ENCODE measurements around the gene DNASE1.
"Not testable (repeated sequence)": the region's sequence is repeated elsewhere in the genome, so short reads cannot be mapped to it uniquely, and the experiment has no call there.

The DNASE1 gene

DNA sequence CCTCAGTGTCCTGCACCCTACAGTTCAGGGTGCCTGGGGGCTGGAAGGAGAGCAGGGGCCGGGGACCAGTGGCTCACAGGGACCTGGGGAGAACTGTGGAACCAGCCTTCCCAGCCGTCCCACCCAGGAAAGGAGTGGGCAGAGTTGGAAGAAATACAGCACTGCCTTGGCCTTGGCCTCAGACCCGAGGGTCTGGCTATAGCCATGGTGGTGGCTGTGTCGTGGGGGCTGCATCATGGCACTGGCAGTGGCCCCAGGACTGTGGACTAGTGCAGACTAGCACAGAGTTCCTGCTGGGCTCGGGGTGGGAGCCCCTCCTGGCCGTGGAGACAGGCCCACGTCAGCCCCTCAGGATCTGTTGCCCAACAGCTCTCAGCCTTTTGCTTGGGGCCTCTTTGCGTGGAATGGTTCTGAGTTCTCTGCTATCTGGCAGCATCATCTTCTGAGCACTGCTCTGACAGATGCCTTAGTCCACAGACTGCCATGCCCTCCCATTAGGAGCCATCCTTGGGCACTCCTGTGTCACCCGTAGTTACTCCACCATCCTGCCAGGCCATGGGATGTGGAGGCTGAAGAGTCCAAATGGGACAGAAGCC, 12.6 kb upstream of the DNASE1 start:
- no peak for DNase-seq (ENCODE audit: low spot score)

DNA sequence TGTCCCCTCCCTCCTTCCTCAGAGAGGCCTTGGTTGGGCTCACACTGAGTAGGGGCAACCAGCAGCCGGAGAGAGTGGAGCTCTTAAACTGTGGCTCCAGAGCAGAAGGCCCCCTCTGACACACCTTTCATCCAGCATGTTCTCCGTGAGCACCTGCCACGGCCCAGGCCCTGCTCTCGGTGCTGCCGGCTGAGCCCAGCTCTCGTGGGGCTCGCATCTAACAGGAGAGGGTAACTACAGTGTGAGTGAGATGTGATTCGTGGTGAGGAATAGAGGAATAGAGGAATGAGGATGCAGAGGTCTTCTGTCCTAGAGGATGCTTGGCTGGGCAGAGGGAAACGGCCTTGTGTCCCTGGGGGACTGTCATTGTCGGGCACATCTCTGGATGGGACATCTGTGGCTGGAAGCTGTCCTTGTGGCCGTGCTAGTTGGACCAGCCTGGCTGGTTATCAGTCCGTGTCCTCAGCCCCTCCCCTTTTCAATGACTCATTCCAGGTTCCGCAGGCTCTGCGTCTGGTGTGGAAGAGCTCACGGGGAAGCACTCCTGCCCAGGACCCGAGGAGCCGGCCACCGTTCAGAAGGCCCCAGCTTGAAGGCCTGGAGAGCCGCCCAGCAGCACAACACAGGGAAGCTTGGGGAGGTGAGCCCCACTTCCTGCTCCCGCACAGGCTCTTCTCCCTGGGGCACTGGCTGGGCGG, 11.9 kb upstream of the DNASE1 start:
- no peak for DNase-seq (ENCODE audit: low spot score)

DNA sequence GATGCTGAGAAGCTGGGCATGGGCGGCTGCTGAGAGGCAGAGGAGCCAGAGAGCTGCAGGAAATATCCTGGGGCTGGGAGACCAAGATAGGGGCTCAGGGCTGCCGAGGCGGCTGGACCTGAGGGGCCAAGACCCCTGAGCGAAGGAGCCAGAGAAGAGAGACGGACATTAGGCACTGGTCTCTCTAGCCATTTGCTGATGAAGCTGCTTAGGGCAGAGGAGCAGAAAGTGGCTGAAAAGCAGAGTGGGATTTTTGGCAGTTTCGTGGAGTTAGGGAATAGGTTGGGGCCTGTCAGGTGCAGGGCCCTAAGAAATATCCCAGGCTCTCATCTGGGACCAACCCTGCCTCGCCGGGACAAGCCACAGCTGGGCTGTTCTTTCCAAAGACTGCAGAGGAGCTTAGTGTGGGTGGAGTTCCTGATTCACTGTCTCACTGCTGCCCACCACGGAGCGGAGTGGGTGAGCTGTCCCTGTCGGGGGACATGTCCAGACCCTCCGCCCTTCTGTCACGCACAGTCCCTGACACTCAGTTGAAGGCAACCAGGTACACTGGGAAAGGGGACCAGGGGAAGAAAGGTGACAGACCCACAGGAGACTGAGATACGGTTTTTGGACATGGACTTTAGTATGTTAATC, 11.3 kb upstream of the DNASE1 start:
- no peak for DNase-seq (ENCODE audit: low spot score)

DNA sequence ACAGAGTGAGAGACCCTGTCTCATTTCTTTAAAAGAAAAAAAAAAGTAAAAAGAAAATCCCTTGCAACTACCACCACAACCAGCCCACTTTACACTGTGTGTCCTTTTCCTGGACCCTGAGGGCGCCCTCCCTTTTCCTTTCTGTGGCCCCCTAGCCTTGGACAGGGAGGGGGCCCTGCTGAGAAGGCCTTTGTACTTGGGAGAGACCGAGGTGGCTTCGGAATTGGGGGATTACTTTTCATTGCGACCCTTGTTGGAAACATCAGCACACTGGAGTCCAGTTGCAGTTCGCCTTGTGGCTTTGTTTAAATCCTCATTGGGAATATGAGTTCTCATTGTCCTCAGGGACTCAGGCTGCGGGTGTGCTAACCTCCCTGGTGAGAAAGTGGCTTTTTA, 9.4 kb upstream of the DNASE1 start:
- DNase-seq (ENCODE audit: low spot score), result no peak

DNA sequence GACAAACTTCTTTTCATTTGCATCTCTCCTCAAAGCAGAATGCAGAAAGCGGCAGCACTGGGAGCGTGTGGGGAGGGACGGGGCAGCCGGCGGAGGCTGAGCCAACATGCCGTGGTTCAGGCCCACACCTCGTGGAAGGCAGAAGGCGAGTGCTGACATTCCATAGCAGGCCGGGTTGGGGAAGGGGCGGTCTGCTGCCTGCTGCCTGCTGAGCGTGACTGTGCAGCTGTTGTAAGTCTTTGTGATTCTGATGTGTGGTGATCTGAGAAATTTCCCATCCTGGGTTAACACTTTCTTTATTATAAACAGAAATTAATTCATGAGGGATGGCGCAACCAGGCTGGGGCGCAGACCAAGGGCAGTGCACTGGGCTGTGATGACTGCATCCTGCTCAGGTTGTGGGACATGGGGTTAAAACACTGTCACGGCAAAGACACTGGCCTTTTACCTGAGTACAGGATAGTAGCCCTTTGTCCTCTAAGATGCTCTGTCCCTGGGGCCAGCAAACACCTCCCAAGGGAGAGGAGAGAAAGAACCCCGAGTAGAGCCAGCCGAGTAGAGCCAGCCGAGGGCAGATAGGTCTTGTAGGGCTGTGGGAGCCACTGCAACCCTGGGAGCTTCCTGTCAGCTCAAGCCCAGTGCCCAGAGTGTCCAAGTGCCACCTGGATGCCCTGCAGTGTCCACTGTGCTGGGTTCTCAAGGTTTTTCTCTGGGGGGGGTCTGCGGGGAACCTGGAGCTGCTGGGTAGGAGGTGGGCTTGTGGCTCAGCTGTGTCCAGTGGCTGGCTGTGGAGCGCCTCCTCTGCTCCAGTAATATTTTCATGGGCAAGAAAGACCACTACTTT, 8.8 kb upstream of the DNASE1 start:
- DNase-seq (ENCODE audit: low spot score), result no peak

DNA sequence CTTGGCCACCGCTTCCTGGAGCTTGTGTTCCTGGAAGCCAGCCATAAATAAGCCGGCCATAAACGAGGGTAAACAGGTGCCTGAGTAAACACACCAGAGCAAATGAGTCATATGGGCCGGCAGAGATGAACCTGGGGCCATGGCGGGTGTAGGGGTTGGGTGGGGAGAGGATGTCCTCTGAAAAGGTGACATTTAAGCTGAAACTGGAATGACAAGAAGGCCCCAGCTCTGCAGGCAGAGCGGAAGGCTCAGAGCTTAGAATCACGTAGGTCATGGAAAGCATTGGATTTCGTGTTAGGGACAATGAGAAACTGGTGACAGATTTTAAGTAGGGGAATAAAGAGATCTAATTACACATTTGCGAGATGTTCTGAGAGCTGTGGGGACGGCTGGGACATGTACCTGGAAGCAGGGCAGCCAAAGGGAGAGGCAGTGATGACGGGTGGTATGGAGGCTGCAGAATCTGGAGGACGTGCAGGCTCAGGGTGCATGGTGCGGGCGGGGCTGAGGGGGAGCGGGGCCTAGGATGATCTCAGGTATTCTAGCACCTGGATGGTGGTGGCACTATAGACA, 8.1 kb upstream of the DNASE1 start:
- no peak for DNase-seq (ENCODE audit: low spot score)

DNA sequence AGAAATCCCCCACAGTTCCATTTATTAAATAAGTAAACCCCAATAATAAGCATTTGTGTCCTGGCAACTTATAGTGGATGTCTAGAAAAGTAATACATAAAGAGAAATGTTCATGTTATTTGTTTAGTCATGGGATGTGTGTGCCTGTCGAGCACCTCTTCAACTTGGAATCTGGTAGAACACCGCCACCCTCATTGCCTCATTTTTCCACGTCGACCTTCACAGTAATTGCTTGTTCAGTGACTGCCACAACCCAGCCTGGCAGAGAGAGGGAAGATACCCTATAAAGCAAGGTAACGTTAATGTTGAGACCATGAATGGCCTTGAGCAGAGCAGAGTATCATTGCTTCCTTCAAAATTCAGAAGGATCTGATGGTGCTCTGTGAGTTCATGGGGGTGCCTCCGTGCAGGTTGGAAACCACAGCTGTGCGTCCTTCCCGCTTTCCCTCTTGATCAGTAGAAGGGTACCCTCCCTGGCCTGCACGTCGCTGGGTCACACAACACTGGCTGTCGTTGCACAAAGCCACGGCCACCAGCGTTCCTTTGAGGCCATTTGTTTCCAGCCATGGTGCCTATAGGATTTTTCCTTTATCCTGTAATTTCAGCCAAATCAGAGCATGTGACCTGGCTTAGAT, 3.7 kb upstream of the DNASE1 start:
- DNase-seq (ENCODE audit: low spot score), result no peak

DNA sequence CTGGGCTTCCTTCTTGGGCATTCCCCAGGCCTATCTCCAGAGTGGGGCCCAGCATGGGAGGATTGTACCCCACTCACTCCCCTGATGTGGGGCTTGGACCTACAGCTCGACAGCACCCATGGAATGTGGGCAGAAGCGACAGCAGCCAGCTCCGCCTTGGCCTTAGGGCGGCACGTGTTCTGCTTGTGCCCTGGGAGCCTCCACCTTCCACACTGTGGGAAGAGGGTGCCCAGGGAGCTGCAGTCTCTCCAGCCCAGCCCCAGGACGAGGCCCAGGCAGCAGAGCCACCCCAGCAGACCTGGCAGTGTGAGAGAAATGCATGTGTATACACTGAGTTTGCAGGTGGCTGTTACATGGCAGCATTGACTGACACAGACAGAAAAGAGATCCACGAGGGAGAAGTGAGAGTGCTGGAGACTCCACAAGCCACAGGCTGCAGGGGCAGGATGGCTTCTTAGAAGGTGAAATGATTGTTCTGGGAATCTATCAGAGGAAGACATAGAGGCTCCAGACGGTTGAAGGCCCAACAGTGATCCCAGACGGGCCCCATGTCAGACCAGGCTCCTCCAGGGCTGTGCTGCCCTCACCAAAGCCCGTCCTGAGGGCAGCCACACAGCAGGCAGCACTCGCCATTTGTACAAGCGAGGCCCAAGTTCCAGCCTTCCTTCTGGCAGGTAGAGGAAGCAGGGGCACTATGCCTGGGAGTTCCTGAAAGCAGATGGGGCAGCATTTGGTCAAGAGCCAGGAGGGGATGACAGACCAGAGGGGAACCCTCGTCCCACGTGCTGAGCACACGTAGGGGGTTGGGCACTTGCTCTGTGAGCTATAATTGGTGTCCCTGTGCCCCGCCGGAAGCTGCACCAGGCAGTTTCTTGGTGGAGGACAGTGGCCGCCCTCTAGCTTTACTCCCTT, 2.8 kb upstream of the DNASE1 start:
- no peak for DNase-seq (ENCODE audit: low spot score)

DNA sequence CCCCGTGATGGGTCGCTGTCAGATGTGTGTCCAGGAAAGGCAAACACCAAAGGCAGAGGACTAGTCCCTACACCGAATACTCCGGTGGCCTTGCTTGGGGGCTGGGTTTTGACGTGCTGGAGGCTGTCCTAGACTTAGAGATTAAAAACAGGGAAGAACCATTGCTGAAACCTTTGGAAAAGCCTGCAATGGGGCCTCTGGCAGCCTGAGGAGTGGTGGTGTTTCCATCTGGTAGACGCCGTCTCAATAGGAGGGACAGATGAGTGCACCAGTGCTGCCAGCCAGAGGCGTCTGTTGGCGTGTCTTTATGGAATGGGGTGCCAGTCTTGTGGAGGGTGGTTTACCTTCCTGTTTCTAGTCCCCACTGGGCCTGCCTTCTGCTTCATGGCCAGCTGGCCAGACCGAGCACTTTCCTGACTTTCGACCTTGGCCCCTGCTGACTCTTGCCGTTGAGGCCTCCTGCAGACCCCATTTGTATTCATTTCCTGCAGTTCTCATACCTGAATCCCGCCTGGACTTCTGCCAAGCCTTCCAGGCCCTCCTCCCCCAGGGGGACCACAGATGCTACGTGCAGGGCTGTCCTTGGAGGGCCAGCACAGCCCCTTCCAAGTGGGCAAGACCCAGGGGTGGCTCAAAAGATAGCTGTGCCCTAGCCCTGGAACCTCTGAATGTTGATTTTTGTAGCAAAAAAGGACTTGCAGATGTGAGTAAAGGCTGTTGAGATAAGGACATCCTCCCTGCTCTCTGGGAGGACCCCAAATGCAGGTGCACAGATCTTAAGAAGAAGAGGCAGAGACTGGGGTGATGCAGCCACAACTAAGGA, 1.9 kb upstream of the DNASE1 start:
- no peak for DNase-seq (ENCODE audit: low spot score)

DNA sequence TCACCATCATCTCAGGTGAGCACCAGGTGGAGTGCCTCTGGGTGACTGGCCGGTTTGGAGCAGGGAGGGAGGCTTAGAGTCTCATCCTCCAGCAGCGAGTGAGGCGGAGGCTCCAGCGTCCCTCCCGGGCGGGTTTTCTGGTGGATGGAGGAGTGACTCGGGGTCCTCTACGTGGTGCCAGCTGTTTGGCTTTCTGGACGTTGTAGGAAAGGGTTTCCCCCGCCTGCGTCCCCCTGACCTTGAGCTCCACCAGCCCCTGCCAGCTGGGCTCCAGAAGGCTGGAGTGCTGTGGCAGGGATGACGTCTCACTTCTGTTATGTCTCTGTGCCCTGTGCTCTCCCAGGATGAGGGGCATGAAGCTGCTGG, 522 bp downstream of the DNASE1 start:
- no peak for DNase-seq (ENCODE audit: low spot score)

DNA sequence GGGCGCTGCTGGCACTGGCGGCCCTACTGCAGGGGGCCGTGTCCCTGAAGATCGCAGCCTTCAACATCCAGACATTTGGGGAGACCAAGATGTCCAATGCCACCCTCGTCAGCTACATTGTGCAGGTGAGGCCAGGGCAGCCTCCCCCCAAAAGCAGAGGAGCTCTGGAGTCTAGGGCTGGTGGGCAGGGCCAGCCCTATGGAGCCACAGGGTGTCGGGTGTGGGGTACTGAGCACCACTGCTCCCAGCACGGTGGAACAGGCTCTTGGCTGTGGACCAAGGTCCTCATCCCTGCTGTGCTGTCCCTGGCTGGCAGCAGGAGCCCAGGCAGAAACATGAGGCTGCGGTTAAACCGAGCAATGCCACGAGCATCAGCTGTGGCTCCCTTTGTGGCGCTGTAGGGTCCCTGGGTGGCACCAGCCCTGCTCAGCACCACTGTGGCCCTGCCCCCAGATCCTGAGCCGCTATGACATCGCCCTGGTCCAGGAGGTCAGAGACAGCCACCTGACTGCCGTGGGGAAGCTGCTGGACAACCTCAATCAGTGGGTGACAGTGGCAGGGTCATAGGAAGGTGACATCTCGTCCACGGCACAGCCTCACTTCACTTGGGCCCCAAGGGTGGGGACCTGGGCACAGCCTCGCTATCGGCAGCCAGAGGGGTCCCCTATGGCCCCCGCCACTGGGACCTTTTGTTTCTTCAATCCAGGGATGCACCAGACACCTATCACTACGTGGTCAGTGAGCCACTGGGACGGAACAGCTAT, 1.1 kb downstream of the DNASE1 start:
- no peak for DNase-seq (ENCODE audit: low spot score)

DNA sequence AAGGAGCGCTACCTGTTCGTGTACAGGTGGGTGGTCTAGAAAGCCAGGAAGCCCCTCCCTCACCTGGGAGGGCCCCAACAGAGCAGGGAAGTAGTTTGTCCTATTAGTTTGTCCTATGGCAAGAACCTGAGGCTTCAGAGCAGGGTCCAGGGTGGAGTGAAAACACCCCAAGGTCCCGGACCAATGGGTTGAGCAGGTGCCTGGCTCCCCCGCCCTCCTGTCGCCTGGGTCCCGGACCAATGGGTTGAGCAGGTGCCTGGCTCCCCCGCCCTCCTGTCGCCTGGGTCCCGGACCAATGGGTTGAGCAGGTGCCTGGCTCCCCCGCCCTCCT, 1.6 kb downstream of the DNASE1 start:
- DNase-seq (ENCODE audit: low spot score), result not testable (repeated sequence)

DNA sequence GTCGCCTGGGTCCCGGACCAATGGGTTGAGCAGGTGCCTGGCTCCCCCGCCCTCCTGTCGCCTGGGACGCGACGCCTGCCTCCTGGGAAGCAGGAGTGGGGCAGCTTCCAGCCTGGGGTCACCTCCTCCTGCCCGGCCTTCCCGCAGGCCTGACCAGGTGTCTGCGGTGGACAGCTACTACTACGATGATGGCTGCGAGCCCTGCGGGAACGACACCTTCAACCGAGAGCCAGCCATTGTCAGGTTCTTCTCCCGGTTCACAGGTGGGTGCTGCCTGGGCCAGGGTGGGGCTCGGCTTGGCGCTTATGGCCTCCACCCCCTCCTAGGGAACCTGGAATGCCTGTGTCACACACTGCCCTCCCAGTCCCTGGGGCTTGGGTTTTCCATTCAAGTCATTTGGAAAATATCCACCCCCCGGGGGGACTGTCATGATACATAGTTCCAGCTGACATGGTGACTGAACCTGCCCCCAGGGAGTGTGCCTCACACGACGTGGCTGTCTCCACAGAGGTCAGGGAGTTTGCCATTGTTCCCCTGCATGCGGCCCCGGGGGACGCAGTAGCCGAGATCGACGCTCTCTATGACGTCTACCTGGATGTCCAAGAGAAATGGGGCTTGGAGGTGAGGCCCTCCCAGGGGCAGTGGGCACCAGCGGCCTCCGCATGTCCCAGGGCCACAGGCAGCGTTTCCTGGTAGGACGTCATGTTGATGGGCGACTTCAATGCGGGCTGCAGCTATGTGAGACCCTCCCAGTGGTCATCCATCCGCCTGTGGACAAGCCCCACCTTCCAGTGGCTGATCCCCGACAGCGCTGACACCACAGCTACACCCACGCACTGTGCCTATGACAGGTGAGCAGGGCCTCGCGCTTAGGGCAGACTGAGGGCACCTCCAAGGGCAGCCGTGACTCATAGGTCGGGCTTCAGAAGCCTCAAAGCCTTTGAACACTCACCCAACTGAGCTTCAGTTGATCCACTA, 2.3 kb downstream of the DNASE1 start:
- DNase-seq (ENCODE audit: low spot score), result peak; percentile 15

DNA sequence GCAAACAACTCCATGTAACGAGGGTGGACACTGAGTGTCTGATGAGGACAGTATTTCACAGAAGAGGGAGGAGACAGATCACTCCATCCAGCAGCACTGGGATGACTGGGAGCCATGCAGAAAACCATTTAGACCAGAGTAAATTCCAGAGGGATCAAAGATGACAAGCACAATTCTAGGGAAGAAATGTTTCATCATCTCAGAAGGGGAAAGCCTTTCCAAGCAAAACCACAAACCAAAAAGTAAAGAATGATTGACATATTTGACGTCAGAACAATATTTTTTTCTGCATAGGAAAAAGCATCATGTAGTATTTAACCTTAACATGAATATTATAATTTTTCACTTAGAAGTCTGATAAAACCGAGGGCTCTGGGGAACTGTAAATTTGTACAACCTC, 4.8 kb downstream of the DNASE1 start:
- no peak for DNase-seq (ENCODE audit: low spot score)

DNA sequence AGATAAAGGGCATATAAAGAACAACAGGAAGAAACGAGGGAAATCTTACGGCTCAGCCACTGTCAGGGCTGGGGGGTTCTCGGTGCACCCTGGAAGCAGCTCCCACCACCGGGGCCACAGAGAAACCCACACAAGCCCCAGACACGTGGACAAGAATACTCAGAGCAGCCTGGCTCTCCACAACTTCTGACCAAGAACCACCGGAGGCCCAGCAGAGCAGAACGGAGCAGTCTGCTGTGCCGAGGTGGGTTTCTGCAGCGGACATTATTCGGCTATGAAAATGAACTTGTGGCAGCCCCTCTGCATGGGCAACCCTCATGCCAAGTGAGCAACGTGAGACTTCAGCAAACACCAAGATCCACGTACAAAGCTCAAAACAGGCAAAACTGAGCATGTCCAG, 6.8 kb downstream of the DNASE1 start:
- no peak for DNase-seq (ENCODE audit: low spot score)

DNA sequence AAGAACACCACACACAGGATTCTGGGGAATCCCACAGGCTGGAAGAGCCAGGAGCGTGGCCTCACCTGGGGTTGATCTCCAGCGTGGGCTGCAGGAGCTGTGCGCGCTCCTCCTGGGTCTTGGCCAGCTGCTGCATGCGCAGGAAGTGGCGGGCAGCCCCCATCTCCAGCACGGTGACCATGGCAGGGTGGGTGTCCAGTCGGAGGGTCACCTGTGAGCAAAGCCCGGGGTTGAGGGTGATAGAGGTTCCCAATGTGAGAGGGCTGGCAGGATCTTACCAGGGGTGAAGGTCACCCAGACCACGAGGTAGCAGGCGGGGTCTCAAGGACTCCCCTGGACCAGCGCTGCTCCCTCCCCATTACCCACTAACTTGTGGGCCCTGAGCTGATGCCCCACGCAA, 7.4 kb downstream of the DNASE1 start:
- no peak for DNase-seq (ENCODE audit: low spot score)

DNA sequence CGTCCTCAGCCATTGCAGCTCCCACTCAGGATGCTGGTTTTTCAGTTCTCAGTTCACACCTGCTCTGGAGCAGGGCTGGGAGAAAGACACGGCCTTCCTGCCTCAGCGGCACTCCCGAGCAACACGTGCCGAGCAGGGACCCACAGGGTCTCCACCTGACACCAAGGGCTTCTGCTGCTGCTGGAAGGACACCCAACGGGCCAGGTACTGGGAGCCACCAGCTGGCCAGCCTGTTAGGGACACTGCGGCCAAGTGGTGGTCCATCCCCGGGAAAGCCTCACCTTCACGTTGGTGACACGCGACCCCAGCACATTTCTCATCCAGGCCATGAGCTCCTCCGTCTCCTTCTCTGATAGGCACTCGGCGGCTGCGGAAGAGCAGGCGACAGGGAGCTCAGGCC, 8.1 kb downstream of the DNASE1 start:
- DNase-seq (ENCODE audit: low spot score), result no peak

DNA sequence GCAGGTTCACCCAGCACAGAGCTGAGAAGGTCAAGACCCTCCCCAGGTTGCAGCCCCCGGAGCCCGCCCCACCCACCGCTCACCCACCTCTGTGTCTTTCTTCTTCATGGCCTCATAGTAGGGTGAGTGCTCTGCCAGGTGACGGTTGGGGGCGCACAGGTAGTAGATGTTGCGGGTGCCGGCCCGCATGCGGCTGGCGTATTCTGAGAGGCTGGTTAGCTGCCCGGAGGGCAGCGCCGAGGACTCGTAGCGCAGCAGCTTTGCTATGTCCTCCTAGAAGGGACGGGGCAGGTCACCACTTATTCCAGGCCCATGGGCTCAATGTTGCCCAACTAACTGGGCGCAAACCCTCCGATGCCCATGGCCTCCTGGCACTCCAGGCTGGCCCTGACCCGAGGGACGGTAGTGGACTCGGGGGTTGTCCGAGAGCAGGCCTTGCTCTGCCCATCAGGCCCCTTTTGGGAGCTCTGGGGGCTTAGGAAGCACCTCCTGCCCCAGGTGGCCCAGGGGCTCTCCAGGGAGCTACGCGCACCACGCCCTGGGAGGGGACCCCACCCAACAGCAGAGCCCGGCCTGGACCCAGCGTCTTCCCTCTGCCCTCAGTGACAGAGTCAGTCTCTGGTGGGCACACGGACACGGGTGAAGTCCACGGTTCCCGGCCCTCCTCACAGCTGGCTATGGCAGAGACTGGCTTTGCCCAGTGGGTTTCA, 9.9 kb downstream of the DNASE1 start:
- DNase-seq (ENCODE audit: low spot score), result no peak

All from CD4-positive, alpha-beta T cell treated with Interleukin-15 for 4 hours (primary cell).